HG02642 (cell line): ENCODE results near the gene TEX264.

Experiments used
- ATAC-seq: cut with Tn5 transposase; IDR thresholded peaks from one replicate; pipeline ENCODE4 v1.9.1; 2021; ENCODE audit warnings: mild to moderate bottlenecking; ENCODE audit not compliant: unreplicated experiment, poor library complexity

Gene TEX264

GRCh38 chr3:51673802-51674654 lies 3.0 kb downstream of the TEX264 start:
- no peak for ATAC-seq

GRCh38 chr3:51675201-51675611 lies 4.2 kb downstream of the TEX264 start:
- no peak for ATAC-seq

GRCh38 chr3:51676102-51676640 lies 5.1 kb downstream of the TEX264 start:
- no peak for ATAC-seq

- ATAC-seq = no peak
These were observed 6.3 kb downstream of the TEX264 start for GRCh38 chr3:51677358-51677757.

GRCh38 chr3:51678186-51678585 lies 7.1 kb downstream of the TEX264 start:
- ATAC-seq = no peak

GRCh38 chr3:51678641-51679040 lies 7.6 kb downstream of the TEX264 start:
- no peak for ATAC-seq

DNA sequence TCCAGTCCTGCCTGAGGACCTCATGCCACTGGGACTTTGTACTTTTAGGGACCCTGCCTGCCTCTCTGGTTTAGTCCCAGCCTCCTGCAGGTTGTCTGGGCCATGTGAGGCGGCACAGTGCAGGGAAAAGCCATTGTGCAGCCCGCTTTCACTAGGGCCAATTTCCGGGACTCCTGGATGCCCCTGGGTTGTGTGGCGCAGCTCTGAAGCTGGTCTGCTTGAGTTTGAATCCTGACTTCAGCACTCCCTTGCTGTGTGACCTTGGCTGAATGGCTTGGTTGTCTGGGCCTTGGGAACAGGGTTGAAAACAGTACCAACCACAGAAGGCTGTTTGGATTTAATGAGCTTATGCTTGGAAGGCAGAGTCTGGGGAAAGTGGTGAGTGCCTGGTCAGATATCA lies 8.3 kb downstream of the TEX264 start:
- no peak for ATAC-seq

DNA sequence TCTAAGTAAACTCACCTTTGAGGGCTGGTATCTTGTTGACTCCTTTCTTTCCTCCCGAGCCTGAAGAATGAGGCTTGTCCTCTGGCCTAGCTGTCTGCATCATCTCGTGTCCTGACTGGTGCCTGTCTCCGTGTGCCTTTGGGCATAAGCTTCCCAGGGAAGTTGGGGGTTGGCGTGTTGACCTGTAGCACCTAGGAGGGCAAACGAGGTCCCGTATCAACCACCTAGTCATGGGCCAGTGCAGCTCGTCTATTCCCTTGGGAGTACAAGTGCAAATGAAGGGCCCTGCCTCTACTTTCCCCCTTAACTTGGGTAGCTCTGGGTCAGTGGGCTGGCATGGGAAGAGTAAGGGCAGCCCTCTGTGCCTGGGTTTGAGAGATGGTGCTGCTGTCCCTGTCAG lies 8.7 kb downstream of the TEX264 start:
- no peak for ATAC-seq

DNA sequence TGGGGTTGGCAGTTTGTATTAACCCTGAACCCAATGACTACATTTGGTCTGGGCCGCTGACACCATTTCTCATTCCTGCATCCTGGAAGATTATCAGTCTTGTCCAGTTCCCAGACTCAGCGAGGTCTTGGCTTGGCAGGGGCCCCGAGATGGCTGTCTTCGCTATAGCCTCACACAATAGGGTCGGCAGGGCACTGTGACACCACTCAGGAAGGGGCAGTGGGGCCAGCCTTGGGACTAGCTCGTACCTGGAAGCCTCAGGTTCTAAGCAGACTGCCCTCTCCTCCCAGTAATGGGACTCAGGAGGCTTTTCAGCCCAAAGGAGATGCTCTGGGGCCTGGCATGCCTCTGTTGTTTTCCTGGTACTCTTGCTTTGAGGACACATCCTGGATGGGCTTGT lies 9.1 kb downstream of the TEX264 start:
- no peak for ATAC-seq

DNA sequence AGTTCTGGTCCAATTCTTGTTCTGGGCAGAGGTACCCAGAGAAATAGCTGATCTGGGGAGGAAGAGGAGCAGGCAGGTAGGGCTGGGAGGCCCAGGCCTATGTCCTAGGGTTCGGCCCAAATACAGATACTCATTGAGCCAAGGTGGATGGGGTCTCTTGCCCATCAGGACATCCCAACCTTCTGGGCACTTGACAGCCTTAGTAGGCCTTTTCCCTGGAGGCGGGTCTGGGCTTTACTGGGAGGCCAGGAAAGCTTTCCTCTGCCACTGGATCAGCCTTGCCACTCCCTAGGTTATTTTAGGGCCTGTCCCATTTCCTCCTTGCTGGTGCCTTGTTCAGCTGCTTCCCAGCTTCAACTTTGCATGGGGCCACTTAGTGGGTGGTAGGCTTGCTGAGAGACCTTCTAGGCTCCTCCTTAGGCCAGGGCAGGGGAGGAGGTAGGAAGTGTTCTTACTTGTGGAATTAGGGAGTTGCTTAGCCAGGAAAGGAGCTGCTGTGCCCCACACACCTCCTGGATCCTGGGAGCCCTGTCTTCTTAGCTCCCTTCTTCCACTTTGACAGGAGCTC lies 9.7 kb downstream of the TEX264 start:
- ATAC-seq = no peak

- peak; percentile 28 for ATAC-seq
These were observed 10.4 kb downstream of the TEX264 start for GRCh38 chr3:51681453-51681852.

DNA sequence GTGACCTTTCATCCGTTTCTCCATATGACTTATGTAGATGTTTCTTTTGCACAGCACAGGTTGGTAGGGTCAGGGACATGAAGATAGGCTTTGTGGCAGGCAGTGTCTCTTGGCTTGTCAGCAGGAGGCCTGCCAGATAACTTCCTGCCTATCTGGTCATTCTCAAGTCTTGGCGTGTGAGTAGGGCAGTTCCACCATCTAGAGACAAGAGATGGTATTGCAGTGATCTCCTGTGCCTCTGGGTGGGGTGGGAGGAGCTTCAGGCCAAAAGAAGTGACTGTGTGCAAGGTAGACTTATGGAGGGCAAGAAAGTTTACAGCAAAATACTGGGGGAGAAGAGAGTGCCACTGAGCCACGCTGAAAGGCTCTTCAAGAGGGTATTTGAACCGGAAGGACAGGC lies 11.0 kb downstream of the TEX264 start:
- peak; percentile 81 for ATAC-seq

- no peak for ATAC-seq
These were observed 11.5 kb downstream of the TEX264 start for GRCh38 chr3:51682526-51682925.

DNA sequence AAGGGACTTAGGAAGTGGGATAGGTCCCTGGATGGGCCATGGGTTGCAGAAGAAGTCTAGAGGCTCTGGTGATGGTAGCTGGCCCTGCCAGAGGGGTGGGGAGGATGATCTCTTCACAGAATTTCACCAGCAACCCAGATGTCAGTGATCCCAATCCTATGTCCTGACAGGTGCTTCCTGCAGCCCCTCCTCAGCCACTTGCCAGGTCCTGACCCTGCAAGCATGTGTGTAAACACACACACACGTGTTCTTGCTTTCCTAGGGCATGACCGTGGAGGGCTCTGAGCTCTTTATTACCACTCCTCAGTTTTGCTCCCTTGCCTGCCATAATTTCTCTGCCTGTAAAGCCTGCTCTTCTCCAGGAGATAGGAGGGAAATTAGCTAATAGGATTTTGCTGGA lies 12.5 kb downstream of the TEX264 start:
- ATAC-seq = no peak

DNA sequence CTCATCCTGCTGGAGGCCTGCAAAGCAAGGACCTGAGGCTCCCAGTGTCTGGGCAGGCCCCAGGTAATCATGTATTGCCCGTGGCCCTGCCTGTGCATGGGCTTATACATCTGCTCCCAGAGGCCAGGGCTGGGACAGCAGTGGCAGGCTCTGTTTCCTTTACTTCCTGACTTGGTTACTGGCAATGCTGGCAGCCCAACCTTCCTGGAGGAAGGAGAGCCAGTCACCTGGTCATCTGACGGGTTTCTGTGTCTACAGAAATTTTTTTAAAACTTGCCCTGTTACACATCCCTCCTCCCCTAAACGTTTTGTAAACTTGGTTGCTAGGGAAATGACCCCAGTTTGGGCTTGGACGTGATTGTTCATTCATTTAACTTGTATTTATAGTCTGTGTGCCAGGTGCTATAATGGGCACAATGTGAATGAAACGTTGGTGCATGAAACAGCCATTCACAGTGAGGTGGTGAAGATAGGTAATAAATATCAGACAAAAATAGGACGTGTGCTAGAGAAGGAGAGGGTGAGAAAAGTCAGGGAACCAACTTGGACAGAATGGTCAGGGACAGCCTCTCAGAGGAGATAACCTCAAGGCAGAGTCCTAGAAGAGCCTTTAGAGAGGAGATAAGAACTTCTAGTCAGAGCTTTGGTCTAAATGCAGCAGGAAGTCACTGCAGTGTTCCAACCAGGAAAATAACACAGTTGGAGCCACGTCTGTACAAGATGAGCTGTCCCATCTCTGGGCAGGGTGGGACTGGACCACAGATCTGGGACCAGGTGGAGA lies 14.1 kb downstream of the TEX264 start:
- ATAC-seq = no peak

DNA sequence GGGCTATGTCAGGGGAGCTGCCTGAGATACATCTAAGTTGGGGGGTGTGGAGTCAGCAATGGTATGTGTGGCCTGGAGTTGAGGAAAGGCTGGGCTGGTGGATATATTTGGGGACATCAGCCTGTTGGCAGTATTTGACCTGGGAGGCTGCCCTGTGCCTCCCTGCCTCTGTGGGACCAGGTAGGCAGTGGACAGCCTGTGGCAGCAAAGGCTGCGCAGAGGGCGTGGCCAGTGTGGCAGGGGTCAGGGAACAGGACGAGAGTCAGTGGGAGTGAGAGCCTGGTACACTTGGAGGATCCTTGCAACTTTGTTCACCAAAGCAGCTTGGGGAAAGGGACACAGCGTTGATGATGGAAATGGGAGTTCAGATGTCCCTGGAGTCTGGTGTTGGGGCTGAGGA lies 15.0 kb downstream of the TEX264 start:
- no peak for ATAC-seq

- ATAC-seq = peak; percentile 52
These were observed 15.6 kb downstream of the TEX264 start for GRCh38 chr3:51686512-51687215.

DNA sequence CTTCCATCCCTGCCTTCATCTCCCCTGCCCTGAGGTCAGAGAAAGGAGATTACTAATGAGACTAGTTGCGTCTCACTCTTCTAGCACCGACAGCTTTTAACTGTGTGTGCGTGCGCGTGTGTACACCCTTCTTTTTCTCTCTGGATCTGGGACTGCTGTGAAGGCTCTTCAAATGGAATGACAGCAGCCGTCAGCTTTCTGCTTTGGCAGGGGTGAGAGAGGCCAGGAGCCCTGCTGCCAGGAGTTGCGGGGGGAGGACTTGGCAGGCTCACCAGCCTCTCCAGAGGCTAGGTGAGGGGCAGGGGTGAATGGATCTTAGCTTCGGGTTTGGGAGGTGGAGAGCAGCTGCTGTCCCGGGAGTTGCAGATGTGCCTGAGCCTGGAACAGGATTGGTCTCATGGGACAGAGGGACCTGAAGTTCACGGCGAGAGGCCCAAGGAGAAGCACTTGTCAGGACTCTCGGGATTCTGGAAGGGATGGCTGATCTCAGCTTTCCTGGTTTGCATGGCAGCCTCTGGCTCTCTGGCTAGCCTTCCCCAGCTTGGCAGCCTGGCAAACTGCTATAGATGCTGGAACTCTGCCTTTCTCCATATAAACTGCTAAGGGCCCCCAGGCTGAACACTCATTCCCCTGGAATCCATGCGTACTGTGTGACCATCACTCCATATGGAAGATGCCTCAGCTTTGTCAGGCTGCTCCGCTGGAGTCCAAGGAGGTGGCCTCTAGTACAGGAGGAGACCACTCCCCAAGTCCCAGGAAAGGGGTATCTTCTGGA lies 16.6 kb downstream of the TEX264 start:
- no peak for ATAC-seq

DNA sequence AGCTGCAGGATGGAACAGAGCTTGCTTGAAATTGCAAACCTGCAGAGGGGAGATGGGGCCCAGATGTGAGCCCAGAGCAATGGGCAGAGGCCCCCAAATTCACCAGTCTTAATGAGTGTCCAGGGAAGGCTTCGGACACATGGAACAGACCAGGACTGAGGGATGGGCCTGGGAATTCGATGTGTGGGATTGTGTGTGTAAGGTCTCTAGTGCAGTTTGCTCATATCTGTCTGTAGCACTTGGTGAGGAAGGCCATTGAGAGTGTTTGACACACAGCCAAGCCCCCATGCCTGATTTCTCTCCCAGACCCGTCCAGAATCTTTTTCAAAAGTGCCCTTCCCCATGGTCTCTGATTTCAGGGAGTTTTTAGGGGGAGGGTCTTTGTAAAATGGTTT lies 17.2 kb downstream of the TEX264 start:
- ATAC-seq = no peak

DNA sequence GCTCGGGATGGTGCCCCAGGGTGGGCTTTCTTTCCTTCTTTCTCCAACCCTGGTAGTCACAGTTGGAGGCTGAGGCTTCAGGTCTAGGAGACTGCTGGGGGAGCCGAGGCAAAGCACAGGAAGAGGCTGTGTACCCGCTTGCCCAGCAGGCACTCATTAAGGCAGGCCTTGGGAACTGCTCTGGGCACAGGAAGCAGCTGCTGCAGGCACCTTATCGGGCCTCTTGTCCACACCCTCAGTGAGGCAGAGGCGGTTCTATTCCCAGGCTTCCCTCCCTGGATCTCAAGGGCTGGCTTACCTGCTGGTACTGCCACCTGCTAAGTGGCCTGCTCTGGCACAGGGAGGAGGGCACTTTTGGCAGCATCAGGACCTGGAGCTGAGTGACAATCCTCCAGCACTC lies 20.0 kb downstream of the TEX264 start:
- ATAC-seq = no peak
